Esophagus squamous epithelium (tissue), 4 donors: ENCODE measurements around the gene SLCO1C1.

ENCODE experiments used
- POLR2A ChIP-seq, 4 donors: fragments of 450-650 bp; IDR thresholded peaks; one replicate each; pipeline ENCODE4 v1.6.1; 2017; ENCODE audit warnings: antibody characterized with exemption in 4 of 4, mild to moderate bottlenecking in 4 of 4, moderate library complexity in 3 of 4
- TF ChIP-seq, protein P1 (sequence below), 6 experiments: fragments of 450-650 bp in 4 of 6; fragments of 200-600 bp in 2 of 6; sonication (generic) in 2 of 6; IDR thresholded peaks; one replicate each; pipeline ENCODE4 v1.5.1; 2016 to 2019; ENCODE audit warnings: antibody characterized with exemption in 6 of 6, mild to moderate bottlenecking in 4 of 6, moderate library complexity in 4 of 6

DNA sequence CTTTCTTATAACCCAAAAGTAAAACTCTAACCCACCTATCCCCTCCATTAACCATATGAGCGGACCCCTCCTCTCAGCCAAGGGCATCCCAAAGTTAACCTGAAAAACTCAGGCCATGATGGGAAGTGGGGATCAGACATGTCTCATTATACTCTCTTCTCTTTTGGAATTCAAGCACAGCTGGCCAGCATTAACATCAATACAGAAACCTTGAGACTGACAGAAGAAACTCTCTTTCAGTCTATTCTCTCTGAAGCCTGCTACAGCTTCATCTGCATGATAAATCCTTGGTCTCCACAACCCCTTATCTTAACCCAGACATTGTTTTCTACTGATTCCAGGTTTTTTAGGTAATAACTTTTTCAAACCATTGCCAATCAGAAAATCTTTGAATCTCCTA, 97.8 kb downstream of the SLCO1C1 start:
- TF ChIP-seq, protein P1, sequence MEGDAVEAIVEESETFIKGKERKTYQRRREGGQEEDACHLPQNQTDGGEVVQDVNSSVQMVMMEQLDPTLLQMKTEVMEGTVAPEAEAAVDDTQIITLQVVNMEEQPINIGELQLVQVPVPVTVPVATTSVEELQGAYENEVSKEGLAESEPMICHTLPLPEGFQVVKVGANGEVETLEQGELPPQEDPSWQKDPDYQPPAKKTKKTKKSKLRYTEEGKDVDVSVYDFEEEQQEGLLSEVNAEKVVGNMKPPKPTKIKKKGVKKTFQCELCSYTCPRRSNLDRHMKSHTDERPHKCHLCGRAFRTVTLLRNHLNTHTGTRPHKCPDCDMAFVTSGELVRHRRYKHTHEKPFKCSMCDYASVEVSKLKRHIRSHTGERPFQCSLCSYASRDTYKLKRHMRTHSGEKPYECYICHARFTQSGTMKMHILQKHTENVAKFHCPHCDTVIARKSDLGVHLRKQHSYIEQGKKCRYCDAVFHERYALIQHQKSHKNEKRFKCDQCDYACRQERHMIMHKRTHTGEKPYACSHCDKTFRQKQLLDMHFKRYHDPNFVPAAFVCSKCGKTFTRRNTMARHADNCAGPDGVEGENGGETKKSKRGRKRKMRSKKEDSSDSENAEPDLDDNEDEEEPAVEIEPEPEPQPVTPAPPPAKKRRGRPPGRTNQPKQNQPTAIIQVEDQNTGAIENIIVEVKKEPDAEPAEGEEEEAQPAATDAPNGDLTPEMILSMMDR (IDR thresholded peaks at IDR 0.05) = no peak
- TF ChIP-seq POLR2A (IDR thresholded peaks at IDR 0.05) = no peak
